GM21360 (cell line): ENCODE data around the gene C22orf23.
A peak's percentile ranks its signal among the peaks of the same experiment; 100 is the strongest.

Experiments used
- ATAC-seq: cut with Tn5 transposase; IDR thresholded peaks from one replicate; pipeline ENCODE4 v1.9.1; 2021; ENCODE audit warnings: mild to moderate bottlenecking, moderate library complexity; ENCODE audit not compliant: unreplicated experiment

The C22orf23 gene

DNA sequence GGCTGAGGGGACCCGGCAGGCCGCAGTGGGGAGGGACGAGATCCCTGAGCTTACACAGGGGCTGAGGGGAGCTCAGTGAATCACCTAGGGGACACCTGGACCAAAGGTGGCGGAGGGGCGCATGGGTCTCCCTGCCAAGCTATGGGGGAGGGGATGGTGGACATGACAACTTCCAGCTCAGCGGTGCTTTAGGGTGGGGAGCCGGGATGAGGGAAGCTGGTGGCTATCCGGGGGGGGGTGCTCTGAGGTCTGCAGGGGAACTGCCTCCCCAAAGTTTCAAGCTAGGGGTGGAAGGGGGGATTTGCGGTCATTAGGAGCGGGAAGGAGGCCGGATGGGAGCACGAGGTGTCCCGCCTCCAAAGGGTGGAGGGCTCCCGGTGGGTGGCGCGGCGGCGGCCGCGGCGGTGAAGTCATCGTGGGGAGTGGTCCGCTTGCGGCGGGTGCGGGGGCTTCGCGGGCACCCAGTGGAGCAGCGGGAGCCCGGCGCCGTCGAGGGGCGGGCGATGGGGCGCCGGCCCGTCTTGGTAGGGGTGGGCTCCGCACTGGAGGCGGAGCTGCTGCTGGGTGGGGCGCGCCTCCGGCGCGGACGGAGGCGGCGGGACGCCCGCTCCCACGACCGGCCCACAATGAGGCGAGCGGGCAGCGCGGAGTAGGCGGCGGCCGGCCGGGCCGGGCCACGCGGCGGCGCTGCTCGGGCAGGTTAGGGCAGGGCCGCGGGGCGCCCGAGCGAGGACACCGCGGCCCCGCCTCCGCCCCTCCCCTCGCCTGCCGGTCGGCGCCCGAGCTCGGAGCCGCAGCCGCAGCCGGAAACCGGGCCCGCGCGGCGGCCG is 47.7 kb downstream of the C22orf23 start, which contains the start of gene MICALL1:
MICALL1 (plus strand) TSS at position 764 of the 830 bp plus-strand sequence. CDS start 126 bp downstream, outside the sequence.
- peak; percentile 74 for ATAC-seq

DNA sequence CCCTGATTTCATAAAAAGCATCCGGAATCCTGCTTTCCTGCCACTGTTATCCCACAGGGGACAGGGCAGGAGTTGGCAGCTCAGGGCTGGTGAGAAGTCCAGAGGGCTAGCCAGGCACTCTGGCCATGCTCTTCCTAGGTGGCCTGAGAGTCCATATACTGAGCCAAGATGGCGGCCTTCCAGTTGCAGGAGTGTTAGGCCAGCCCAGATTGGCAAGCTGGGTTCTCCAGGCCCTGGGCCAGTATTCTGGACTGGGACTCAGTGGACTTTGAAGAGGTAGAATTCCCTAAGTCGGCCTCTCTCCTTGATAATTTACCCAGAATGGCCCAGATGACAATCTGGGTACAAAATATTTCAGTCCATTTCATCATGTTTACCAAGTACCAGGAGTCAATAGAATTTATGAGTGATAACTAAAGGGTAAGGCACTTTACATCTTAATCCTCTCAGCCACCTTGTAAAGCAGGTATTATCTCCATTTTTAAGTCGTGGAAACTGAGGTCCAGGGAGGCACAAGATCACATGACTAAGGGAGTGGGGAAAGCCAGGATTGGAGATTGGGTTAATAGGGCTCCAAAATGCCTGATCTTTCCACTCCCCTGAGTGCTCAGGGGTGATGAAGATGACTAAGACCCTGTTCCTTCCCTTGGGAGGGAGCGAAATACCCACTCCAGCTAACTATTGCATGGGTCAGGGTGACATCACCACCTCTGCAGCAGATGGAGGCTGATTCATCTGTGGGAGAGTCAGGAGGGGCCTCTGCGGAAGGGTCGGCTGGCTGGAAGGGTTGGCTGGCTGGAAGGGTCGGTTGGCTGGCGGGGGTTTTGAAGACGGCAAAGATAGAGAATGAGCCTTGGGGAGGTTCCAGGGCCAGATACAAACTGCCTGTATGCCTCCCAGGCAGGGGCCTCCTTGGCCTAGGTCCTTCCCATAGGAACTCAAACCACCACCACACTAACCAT is 48.5 kb downstream of the C22orf23 start:
- ATAC-seq = no peak

DNA sequence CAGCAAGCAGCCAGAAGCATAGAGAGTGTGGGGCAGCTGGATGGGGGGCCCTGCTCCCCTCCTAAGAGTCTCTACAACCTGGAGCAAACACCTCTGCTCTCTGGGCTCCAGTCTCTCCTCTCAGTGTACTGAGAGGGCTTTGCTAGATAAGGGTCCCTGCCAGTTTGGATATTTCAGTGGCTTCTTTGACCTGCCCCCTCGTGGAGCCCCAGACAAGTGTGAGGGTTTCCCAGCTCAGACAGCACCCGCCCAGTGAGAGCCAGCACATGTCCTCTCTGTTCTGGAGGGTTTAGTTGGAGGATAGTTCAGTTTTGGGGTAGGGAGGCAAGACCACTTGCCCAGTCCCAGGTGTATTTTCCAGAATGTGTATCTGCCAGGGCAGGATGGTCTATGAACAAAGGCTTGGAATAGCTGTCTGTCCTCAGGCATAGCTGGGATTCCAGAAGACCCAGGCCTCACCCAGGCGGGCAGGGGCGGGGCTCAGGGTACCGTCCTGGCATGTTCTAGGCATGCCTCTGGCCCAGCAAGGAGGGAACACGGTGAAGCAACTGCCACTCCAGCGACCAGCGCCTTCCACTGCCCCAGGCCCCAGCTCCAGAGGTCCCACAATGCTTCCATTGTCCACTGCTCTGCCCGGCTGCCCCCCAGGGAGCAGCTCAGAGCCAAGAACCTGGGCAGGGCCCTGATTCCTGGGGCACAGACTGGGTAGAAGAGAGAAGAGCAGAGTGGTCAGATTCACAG is 54.8 kb downstream of the C22orf23 start:
- ATAC-seq = no peak

DNA sequence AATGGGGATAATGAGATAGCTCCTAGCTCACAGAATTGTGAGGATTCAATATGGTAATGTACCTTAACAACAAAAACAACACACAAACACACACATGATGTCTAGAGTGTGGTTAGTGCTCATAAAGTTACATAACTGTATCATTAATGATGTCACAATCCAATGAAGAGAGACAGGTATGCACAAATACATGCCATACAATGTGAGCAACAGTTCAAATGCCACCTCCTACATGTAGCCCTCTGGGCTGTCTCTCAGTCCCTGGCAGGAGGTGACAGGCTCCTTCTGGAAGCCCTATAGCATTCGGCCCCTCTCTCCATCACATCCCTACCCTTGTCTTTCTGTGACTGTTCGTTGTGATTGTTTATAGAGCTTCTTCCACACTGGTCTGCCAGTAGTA is 55.6 kb downstream of the C22orf23 start:
- no peak for ATAC-seq

DNA sequence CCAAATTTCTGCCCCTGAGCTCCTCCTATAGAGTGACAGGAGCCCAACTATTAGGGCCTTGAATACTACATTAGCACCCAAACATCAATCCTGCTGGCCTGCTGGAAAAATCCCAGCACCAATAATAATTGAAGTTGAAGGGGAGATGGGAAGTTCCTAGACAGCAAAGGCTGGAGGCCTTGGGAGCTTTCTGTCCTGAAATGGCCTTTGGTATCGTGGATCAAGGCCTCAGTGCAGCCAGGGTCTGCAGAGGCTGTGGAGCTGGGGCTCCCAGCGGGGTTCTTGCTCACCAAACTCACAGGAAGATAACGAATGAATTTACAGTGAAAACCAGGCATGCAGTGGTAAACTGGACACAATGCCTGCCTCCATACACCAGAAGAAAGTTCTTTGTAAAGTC is 56.5 kb downstream of the C22orf23 start:
- no peak for ATAC-seq

DNA sequence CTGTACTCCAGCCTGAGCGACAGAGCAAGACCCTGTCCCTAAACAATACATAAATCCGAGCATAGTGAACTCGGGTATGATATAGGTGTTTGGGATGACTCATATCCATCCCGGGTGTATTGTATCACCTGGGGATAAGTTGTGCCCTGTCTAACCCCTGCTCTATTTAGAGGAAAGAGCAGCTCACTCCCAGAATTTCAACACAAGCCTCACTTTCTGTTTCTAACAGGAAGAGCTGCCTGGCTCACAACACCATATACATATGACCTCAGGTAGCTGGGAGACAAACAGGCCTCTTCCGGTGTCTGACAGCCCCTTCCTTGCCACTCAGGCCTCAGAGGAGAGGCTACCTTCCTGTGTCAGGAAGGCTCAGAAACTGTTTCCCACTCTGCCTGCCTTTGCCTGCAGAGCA is 57.2 kb downstream of the C22orf23 start:
- no peak for ATAC-seq

DNA sequence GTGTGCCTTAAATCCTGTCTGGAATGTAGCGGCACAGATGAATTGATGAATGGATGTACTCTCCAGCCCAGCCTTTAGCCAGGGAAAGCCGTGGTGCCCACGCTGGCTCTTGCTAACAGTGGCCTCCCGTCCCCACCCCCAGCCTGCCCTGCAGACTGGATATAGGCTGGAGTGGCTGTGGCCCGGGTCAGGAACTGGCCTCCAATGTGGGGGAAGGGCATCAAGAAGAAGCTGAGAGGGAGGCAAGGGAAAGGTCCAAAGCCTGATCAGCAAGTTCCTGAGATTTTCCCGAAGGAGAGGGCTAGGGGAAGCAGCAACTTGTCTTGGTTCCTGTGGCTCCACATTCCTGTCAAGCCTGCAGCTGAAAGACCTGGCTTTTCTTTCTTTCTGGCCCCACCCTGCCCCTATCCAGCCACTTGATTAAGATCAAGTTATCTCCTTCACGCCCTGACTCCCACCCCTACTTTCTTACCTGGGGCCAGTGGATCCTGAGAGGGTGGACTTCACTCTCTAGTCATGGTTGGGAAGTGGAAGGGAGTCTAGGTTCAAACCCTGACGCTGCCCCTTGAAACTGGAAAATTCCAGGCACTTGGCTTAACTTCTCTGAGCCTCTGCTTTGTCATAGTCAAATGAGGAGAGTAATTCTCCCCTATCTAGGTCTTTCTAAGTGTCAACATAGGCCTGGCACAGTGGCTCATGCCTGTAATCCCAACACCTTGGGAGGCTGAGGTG is 58.3 kb downstream of the C22orf23 start:
- no peak for ATAC-seq

DNA sequence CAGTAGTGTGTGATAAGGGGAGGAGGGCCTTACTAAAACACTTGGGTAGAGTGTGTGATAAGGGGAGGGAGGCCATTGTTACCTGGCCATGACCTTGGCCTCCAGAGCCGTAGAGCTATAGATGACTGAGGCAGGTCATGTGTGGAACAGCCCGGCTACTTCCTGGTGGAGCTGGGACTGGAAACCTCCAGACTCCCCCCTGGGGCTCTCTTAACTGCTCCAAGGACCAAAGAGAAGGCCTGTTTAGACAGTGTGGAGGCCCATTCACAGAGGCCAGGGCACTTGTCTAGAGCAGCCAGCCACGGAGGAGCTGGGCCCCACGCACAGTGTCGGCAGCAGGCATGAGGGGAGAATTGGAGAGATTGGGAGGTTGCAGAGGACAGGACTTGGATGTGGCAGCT is 59.8 kb downstream of the C22orf23 start:
- ATAC-seq = no peak
